Measurements from ENCODE around the gene EIF3K. TPM values are rescaled to one million over a fixed set of nuclear protein-coding genes. Genes with fewer than 3 reads are reported as not detected.

EIF3K gene
- polyA plus RNA-seq, 1 donor (not counting 4 experiments of a cell fraction or from before 2014, with no cell fraction given): 240 TPM

DNA sequence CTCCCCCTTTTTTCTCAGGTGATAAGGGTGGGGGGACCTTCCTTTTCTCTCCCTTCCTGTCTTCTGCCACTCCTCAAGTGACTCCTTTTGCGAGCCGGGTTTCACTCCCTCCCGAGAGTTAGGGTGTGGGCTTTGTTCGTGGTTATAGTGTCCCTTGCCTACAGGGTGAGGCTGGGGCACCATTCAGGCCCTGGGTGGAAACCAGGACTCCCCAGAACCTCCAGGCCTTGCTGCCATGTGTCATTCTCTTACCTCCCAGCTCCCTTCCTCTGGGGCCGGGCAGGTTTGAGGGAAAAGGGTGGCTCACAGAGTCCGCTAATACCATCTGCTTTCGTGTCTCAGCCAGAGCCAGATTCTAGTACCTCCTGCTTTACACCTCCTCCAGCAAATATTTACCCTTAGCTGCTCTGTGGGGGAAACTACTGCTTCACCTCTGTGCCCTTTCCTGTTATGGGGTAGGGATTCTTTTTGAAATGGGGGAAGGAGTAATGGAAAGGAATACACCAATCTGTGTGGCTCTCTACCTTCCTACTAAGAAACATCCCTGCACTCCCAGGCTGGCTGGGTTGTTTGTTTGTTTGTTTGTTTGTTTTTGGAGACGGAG, 31.3 kb downstream of the EIF3K start:
- peaks cover 48% of the 10 kb centered on the region for H3K4me1 ChIP-seq (ENCODE audit: control insufficient read depth, extremely low read depth, insufficient read depth, low read length)

DNA sequence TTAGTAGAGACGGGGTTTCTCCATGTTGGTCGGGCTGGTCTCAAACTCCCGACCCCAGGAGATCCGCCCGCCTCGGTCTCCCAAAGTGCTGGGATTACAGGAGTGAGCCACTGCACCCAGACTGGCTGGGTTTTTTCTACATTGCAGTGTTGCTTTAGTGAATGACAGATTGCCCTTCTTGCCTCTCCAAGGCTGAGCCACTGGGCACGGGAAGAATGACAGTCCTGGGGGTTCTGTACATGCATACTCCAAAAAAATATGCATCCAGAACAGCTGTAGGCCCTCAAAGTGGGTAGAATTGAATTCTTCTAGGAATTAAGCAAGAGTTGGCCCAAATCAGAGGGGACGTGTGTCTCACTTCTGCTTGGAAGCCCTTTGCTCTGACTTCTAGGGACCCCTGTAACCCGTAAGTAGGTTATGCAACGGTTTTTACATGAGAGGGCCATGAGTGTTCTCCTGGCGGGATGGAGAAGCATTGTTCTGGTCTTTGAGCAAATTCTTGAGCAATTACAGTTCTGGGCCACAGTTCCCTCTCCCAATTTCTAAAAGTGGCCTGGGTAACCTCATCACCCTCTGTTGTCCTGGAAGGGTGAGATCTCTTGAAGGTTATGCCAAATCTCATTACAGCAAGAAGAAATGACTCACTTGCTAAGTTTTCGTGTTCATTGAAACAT, 32.1 kb downstream of the EIF3K start:
- TF ChIP-seq EZH2 (IDR thresholded peaks at IDR 0.05; ENCODE audit: low read length): no peak
- TF ChIP-seq, protein P1, sequence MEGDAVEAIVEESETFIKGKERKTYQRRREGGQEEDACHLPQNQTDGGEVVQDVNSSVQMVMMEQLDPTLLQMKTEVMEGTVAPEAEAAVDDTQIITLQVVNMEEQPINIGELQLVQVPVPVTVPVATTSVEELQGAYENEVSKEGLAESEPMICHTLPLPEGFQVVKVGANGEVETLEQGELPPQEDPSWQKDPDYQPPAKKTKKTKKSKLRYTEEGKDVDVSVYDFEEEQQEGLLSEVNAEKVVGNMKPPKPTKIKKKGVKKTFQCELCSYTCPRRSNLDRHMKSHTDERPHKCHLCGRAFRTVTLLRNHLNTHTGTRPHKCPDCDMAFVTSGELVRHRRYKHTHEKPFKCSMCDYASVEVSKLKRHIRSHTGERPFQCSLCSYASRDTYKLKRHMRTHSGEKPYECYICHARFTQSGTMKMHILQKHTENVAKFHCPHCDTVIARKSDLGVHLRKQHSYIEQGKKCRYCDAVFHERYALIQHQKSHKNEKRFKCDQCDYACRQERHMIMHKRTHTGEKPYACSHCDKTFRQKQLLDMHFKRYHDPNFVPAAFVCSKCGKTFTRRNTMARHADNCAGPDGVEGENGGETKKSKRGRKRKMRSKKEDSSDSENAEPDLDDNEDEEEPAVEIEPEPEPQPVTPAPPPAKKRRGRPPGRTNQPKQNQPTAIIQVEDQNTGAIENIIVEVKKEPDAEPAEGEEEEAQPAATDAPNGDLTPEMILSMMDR (optimal IDR thresholded peaks at IDR 0.05 in 1 of 3, IDR thresholded peaks at IDR 0.05 in 1 of 3, conservative IDR thresholded peaks at IDR 0.05 in 1 of 3; ENCODE audit: extremely low read depth in 1 of 3, insufficient read depth in 2 of 3, low read length in 3 of 3): no peak
- H3K9ac ChIP-seq (ENCODE audit: control insufficient read depth, extremely low read depth, insufficient read depth, low read length): peak overlapping the region; percentile 99
- H3K36me3 ChIP-seq (ENCODE audit: control insufficient read depth in 2 of 2, extremely low read depth in 1 of 2, insufficient read depth in 2 of 2, low read length in 2 of 2): peaks cover 4 to 24% of the 10 kb centered on the region in 2 experiments
- H3K9me3 ChIP-seq (ENCODE audit: control insufficient read depth, low read depth, low read length): no peaks in the 10 kb centered on the region
- peak overlapping the region; percentile 96 to 100 (median 98) for H3K4me3 ChIP-seq (ENCODE audit: control insufficient read depth in 2 of 3, extremely low read depth in 1 of 3, insufficient read depth in 2 of 3, low read depth in 1 of 3, low read length in 3 of 3)
- H3K9me1 ChIP-seq (ENCODE audit: control insufficient read depth, extremely low read depth, insufficient read depth, low read length): no peaks in the 10 kb centered on the region
- peak overlapping the region; percentile 98 for H3K27ac ChIP-seq (ENCODE audit: control insufficient read depth, insufficient read depth, low read length)
- FAIRE-seq (peak; percentile 86), DNase-seq (ENCODE audit: low read depth, low spot score) (no peak)
- no peaks in the 10 kb centered on the region for H3K27me3 ChIP-seq (ENCODE audit: control insufficient read depth, extremely low read depth, insufficient read depth, low read length)
- H4K20me1 ChIP-seq (ENCODE audit: control insufficient read depth, extremely low read depth, insufficient read depth, low read length): peaks cover 9% of the 10 kb centered on the region
- dilution Hi-C loops (cut with MboI; ENCODE audit: extremely low pct_ligation_motif_present, low sequenced_read_pairs): no loop called here
- peaks cover 86% of the 10 kb centered on the region for H3K79me2 ChIP-seq (ENCODE audit: control insufficient read depth, insufficient read depth, low read length)
- no peak overlapping the region for H2AFZ ChIP-seq (ENCODE audit: control insufficient read depth, low read length)
- H3K4me1 ChIP-seq (ENCODE audit: control insufficient read depth, extremely low read depth, insufficient read depth, low read length): peaks cover 56% of the 10 kb centered on the region
- peak overlapping the region; percentile 71 for H3K4me2 ChIP-seq (ENCODE audit: control insufficient read depth, extremely low read depth, insufficient read depth, low read depth, low read length)

More for the DNA sequence above, 31.3 kb downstream of the EIF3K start:
- Histone ChIP-seq H3K36me3 (ENCODE audit: control insufficient read depth in 2 of 2, extremely low read depth in 1 of 2, insufficient read depth in 2 of 2, low read length in 2 of 2) (peaks cover 4 to 16% of the 10 kb centered on the region in 2 experiments), H3K79me2 (ENCODE audit: control insufficient read depth, insufficient read depth, low read length) (peaks cover 78% of the 10 kb centered on the region), H3K9me1 (ENCODE audit: control insufficient read depth, extremely low read depth, insufficient read depth, low read length) (no peaks in the 10 kb centered on the region), H4K20me1 (ENCODE audit: control insufficient read depth, extremely low read depth, insufficient read depth, low read length) (peaks cover 9% of the 10 kb centered on the region), H2AFZ (ENCODE audit: control insufficient read depth, low read length) (no peak overlapping the region), H3K4me2 (ENCODE audit: control insufficient read depth, extremely low read depth, insufficient read depth, low read depth, low read length) (peak overlapping the region; percentile 71), H3K27me3 (ENCODE audit: control insufficient read depth, extremely low read depth, insufficient read depth, low read length) (no peaks in the 10 kb centered on the region), H3K9me3 (ENCODE audit: control insufficient read depth, low read depth, low read length) (no peaks in the 10 kb centered on the region), H3K9ac (ENCODE audit: control insufficient read depth, extremely low read depth, insufficient read depth, low read length) (peak overlapping the region; percentile 99), H3K4me3 (ENCODE audit: control insufficient read depth in 2 of 3, extremely low read depth in 1 of 3, insufficient read depth in 2 of 3, low read depth in 1 of 3, low read length in 3 of 3) (peak overlapping the region; percentile 96 to 100 (median 98)), H3K27ac (ENCODE audit: control insufficient read depth, insufficient read depth, low read length) (peak overlapping the region; percentile 98)
- FAIRE-seq (no peak), DNase-seq (ENCODE audit: low read depth, low spot score) (no peak)
- dilution Hi-C loops (cut with MboI; ENCODE audit: extremely low pct_ligation_motif_present, low sequenced_read_pairs): no loop called here
- TF ChIP-seq EZH2 (IDR thresholded peaks at IDR 0.05; ENCODE audit: low read length): no peak
- TF ChIP-seq, protein P1 (optimal IDR thresholded peaks at IDR 0.05 in 1 of 3, IDR thresholded peaks at IDR 0.05 in 1 of 3, conservative IDR thresholded peaks at IDR 0.05 in 1 of 3; ENCODE audit: extremely low read depth in 1 of 3, insufficient read depth in 2 of 3, low read length in 3 of 3): no peak
